Measurements from ENCODE around the gene ATF7IP2. TPM values are rescaled to one million over a fixed set of nuclear protein-coding genes. Genes with fewer than 3 reads are reported as not detected.

ATF7IP2 gene
- total RNA-seq, 2 experiments from 2014 or later: 14.7 to 15.1 TPM

- H3K36me3 Mint-ChIP-seq: no peaks in the 10 kb centered on the region
- no peak overlapping the region for H3K27ac Mint-ChIP-seq
- no peak for DNase-seq
- H3K4me1 Mint-ChIP-seq (ENCODE audit: low read depth): no peaks in the 10 kb centered on the region
- no peaks in the 10 kb centered on the region for H3K27me3 Mint-ChIP-seq
- ChIA-PET POLR2A (no interaction called here), CTCF (interaction anchor here (1.5 to 6.4 kb wide), 4 partner anchors 8 to 395 kb away, joined by 4 to 48 read pairs (median 22); partner anchors contain the start of gene NUBP1)
- intact Hi-C loops (cut with micrococcal nuclease): no loop called here
- no peaks in the 10 kb centered on the region for H3K9me3 Mint-ChIP-seq
- H3K4me3 Mint-ChIP-seq: no peak overlapping the region
These were observed 137.1 kb downstream of the ATF7IP2 start for GRCh38 chr16:10522966-10523365.

- POLR2A ChIA-PET: interaction anchor here (0.6 kb wide), 1 partner anchor 594 kb away, joined by 3 read pairs; no protein-coding TSS in a partner anchor
- Mint-ChIP-seq H3K27ac (no peak overlapping the region), H3K4me1 (ENCODE audit: low read depth) (no peaks in the 10 kb centered on the region), H3K4me3 (no peak overlapping the region), H3K27me3 (no peaks in the 10 kb centered on the region), H3K9me3 (no peaks in the 10 kb centered on the region), H3K36me3 (no peaks in the 10 kb centered on the region)
- CTCF ChIA-PET: interaction anchor here (1.0 to 6.4 kb wide), 3 partner anchors 10 to 393 kb away, joined by 3 to 36 read pairs (median 12); no protein-coding TSS in a partner anchor
- DNase-seq: no peak
- intact Hi-C loops (cut with micrococcal nuclease): no loop called here
These were observed 139.5 kb downstream of the ATF7IP2 start for GRCh38 chr16:10525214-10525825.

GRCh38 chr16:10526962-10527361 is 141.1 kb downstream of the ATF7IP2 start:
- POLR2A ChIA-PET: no interaction called here

GRCh38 chr16:10528635-10529034 is 142.8 kb downstream of the ATF7IP2 start:
- H3K9me3 Mint-ChIP-seq: no peaks in the 10 kb centered on the region
- no peaks in the 10 kb centered on the region for H3K4me1 Mint-ChIP-seq (ENCODE audit: low read depth)
- H3K27ac Mint-ChIP-seq: no peak overlapping the region
- no peaks in the 10 kb centered on the region for H3K27me3 Mint-ChIP-seq
- ChIA-PET CTCF (no interaction called here), POLR2A (no interaction called here)
- intact Hi-C loops (cut with micrococcal nuclease): no loop called here
- H3K36me3 Mint-ChIP-seq: no peaks in the 10 kb centered on the region
- H3K4me3 Mint-ChIP-seq: no peak overlapping the region
- no peak for DNase-seq

More at GRCh38 chr16:10526962-10527361, 141.1 kb downstream of the ATF7IP2 start:
- CTCF ChIA-PET: interaction anchor here (1.6 to 2.3 kb wide), 2 partner anchors 12 to 14 kb away, joined by 3 to 12 read pairs; no protein-coding TSS in a partner anchor
- no peak overlapping the region for H3K4me3 Mint-ChIP-seq
- no peak for DNase-seq
- intact Hi-C loops (cut with micrococcal nuclease): no loop called here
- no peak overlapping the region for H3K27ac Mint-ChIP-seq
- no peaks in the 10 kb centered on the region for H3K27me3 Mint-ChIP-seq
- H3K36me3 Mint-ChIP-seq: no peaks in the 10 kb centered on the region
- H3K4me1 Mint-ChIP-seq (ENCODE audit: low read depth): no peaks in the 10 kb centered on the region
- no peaks in the 10 kb centered on the region for H3K9me3 Mint-ChIP-seq

GRCh38 chr16:10529895-10530669 is 144.2 kb downstream of the ATF7IP2 start:
- intact Hi-C loops (cut with micrococcal nuclease): no loop called here
- Mint-ChIP-seq H3K4me1 (ENCODE audit: low read depth) (no peaks in the 10 kb centered on the region), H3K27ac (no peak overlapping the region), H3K27me3 (no peaks in the 10 kb centered on the region), H3K9me3 (no peaks in the 10 kb centered on the region), H3K36me3 (no peaks in the 10 kb centered on the region), H3K4me3 (no peak overlapping the region)
- ChIA-PET CTCF (interaction anchor here (0.6 kb wide), 1 partner anchor 16 kb away, joined by 3 read pairs; no protein-coding TSS in a partner anchor), POLR2A (no interaction called here)
- no peak for DNase-seq

GRCh38 chr16:10530685-10531084 is 144.8 kb downstream of the ATF7IP2 start:
- intact Hi-C loops (cut with micrococcal nuclease): no loop called here
- DNase-seq: no peak
- H3K36me3 Mint-ChIP-seq: no peaks in the 10 kb centered on the region
- H3K27ac Mint-ChIP-seq: no peak overlapping the region
- H3K4me3 Mint-ChIP-seq: no peak overlapping the region
- H3K4me1 Mint-ChIP-seq (ENCODE audit: low read depth): no peaks in the 10 kb centered on the region
- H3K9me3 Mint-ChIP-seq: no peaks in the 10 kb centered on the region
- ChIA-PET POLR2A (no interaction called here), CTCF (interaction anchor here (0.6 kb wide), 1 partner anchor 16 kb away, joined by 3 read pairs; no protein-coding TSS in a partner anchor)
- no peaks in the 10 kb centered on the region for H3K27me3 Mint-ChIP-seq

- POLR2A ChIA-PET: no interaction called here
- H3K4me3 Mint-ChIP-seq: no peak overlapping the region
- H3K4me1 Mint-ChIP-seq (ENCODE audit: low read depth): no peaks in the 10 kb centered on the region
- intact Hi-C loops (cut with micrococcal nuclease): no loop called here
- H3K27me3 Mint-ChIP-seq: no peaks in the 10 kb centered on the region
- no peaks in the 10 kb centered on the region for H3K9me3 Mint-ChIP-seq
- no peaks in the 10 kb centered on the region for H3K36me3 Mint-ChIP-seq
- CTCF ChIA-PET: no interaction called here
- H3K27ac Mint-ChIP-seq: no peak overlapping the region
- no peak for DNase-seq
These were observed 145.7 kb downstream of the ATF7IP2 start for GRCh38 chr16:10531582-10531981.

Other genes with a start within 250 kb of the ATF7IP2 start
- gene GRIN2A, start 203.6 kb upstream of the ATF7IP2 start, total RNA-seq: not detected
- not detected for gene EMP2, start 194.5 kb downstream of the ATF7IP2 start, total RNA-seq